K562 (cell line): ENCODE results near the gene NUP88. TPM values are rescaled to one million over a fixed set of nuclear protein-coding genes. Genes with fewer than 3 reads are reported as not detected.

Experiments
- ATAC-seq: fragments of 200-7000 bp; cut with Tn5 transposase; 3 replicates; pipeline ENCODE4 v1.9.1; 2020; ENCODE audit warnings: moderate library complexity
- Bru-seq: library from RNA; stranded (reverse); fragments of 400-500 nt; gene quantifications from one replicate; lab custom pipeline; 2021; lab: Mats Ljungman, UMichigan
- BruChase-seq, 2 experiments: library from RNA; stranded (reverse); fragments of 400-500 nt; gene quantifications; one replicate each; lab custom pipeline; 2021; lab: Mats Ljungman, UMichigan
- BruUV-seq: library from RNA; stranded (reverse); fragments of 400-500 nt; replicated peaks from 2 replicates; lab custom pipeline; 2021; lab: Mats Ljungman, UMichigan
- CTCF ChIA-PET: fragments of 300-600 bp; formaldehyde crosslinking; extraction: SDS; loops from one replicate; lab custom pipeline; 2021; ENCODE audit warnings: low intra/inter-chr PET ratio; lab: Yijun Ruan, JAX
- POLR2A ChIA-PET: fragments of 300-600, 350-650 bp; sonication (Branson Sonifier 250); formaldehyde crosslinking; extraction: SDS; loops from one replicate; lab custom pipeline; 2021; ENCODE audit warnings: antibody characterized with exemption, inconsistent platforms; lab: Yijun Ruan, JAX
- DNase-seq, 4 experiments: peaks; one replicate each; pipeline versions ENCODE4 v3.0.0 to v3.0.0-alpha.2; 2011 to 2018; ENCODE audit warnings: low spot score in 3 of 4, mixed read lengths in 3 of 4; ENCODE audit errors: extremely low read depth in 1 of 4
- FAIRE-seq: peaks from 2 replicates; lab custom pipeline; 2011; peaks lifted over from hg19 to GRCh38; lab: Jason Lieb, UNC
- H2AFZ ChIP-seq: 2 replicates; pipeline ENCODE4 v1.6.0; 2011; ENCODE audit warnings: low read depth, low read length, control low read depth, inconsistent platforms
- H3K27ac ChIP-seq: fragments of 200-600 bp; 3 replicates; pipeline ENCODE4 v1.8.0; 2011; ENCODE audit warnings: low read depth, mild to moderate bottlenecking, control low read depth, inconsistent platforms, low read length, moderate library complexity, mixed read lengths; ENCODE audit errors: extremely low read depth
- H3K27me3 ChIP-seq, 2 experiments: fragments of 300-600 bp in 1 of 2; 2 replicates in 1 of 2; 3 replicates in 1 of 2; pipeline versions ENCODE4 v1.6.0 to v1.8.0; 2011; ENCODE audit warnings: inconsistent platforms in 2 of 2, low read length in 2 of 2, mild to moderate bottlenecking in 1 of 2, mixed read lengths in 1 of 2, moderate library complexity in 1 of 2; ENCODE audit not compliant: control insufficient read depth in 2 of 2, insufficient read depth in 2 of 2
- H3K36me3 ChIP-seq: fragments of 300-600 bp; 3 replicates; pipeline ENCODE4 v1.8.0; 2011; ENCODE audit warnings: mild to moderate bottlenecking, low read length, inconsistent platforms; ENCODE audit not compliant: control insufficient read depth, insufficient read depth
- H3K4me1 ChIP-seq, 2 experiments: fragments of 200-600 bp in 1 of 2; replicated peaks in 1 of 2; 2 replicates in 1 of 2; 3 replicates in 1 of 2; pipeline versions ENCODE4 v1.5.1 to v1.8.0; 2011; ENCODE audit warnings: inconsistent platforms in 2 of 2, low read length in 2 of 2, mild to moderate bottlenecking in 1 of 2, mixed read lengths in 1 of 2, moderate library complexity in 1 of 2; ENCODE audit not compliant: control insufficient read depth in 2 of 2, insufficient read depth in 2 of 2
- H3K4me2 ChIP-seq: 2 replicates; pipeline ENCODE4 v1.6.1; 2011; ENCODE audit warnings: low read length, control low read depth, inconsistent platforms, mixed read lengths; ENCODE audit not compliant: insufficient read depth
- H3K4me3 ChIP-seq: fragments of 200-600 bp; sonication (generic), shearing (Covaris generic); 2 replicates; pipeline ENCODE4 v1.5.1; 2016; ENCODE audit warnings: control low read depth, inconsistent platforms
- H3K79me2 ChIP-seq: fragments of 200-600 bp; 3 replicates; pipeline ENCODE4 v1.8.0; 2011; ENCODE audit warnings: low read length, inconsistent platforms; ENCODE audit not compliant: control insufficient read depth, insufficient read depth
- H3K9ac ChIP-seq, 2 experiments: 2 replicates each; pipeline versions ENCODE4 v1.6.0 to v1.6.1; 2011; ENCODE audit warnings: low read depth in 2 of 2, low read length in 2 of 2, control low read depth in 1 of 2, inconsistent platforms in 1 of 2, mild to moderate bottlenecking in 1 of 2, mixed read lengths in 1 of 2; ENCODE audit not compliant: insufficient read depth in 1 of 2
- H3K9me1 ChIP-seq: one replicate; pipeline ENCODE4 v1.6.0; 2011; ENCODE audit warnings: inconsistent platforms, mild to moderate bottlenecking, low read length, moderate library complexity; ENCODE audit not compliant: control insufficient read depth, insufficient read depth
- H3K9me3 ChIP-seq: replicated peaks from 2 replicates; pipeline ENCODE4 v1.5.1; 2011; ENCODE audit warnings: low read depth, low read length, inconsistent platforms; ENCODE audit not compliant: control insufficient read depth, insufficient read depth
- H4K20me1 ChIP-seq: replicated peaks from 2 replicates; pipeline ENCODE4 v1.6.1; 2011; ENCODE audit warnings: low read length, inconsistent platforms, mixed read lengths; ENCODE audit not compliant: control insufficient read depth, insufficient read depth
- ATF1 ChIP-seq, 2 experiments: fragments of 450-650 bp in 1 of 2; IDR thresholded peaks; 2 replicates each; pipeline ENCODE4 v1.6.1; 2016; ENCODE audit warnings: missing compliant biosample characterization in 1 of 2, missing genetic modification characterization in 1 of 2
- BCOR ChIP-seq: fragments of 450-650 bp; IDR thresholded peaks from 2 replicates; pipeline ENCODE4 v1.6.1; 2016
- CBFB ChIP-seq: sonication (generic); formaldehyde crosslinking; IDR thresholded peaks from 2 replicates; pipeline ENCODE4 v1.4.0; 2020; ENCODE audit warnings: mild to moderate bottlenecking, missing genetic modification reagents
- E2F4 ChIP-seq: sonication (generic); formaldehyde crosslinking; IDR thresholded peaks from 2 replicates; pipeline ENCODE4 v1.8.0; 2022; ENCODE audit warnings: mild to moderate bottlenecking, low read depth, missing genetic modification reagents
- ETS1 ChIP-seq: conservative IDR thresholded peaks from 2 replicates; pipeline ENCODE4 v1.6.1; 2011; ENCODE audit warnings: low read depth, mild to moderate bottlenecking, low read length; ENCODE audit not compliant: control insufficient read depth
- HDAC6 ChIP-seq: IDR thresholded peaks from 2 replicates; pipeline ENCODE4 v1.6.1; 2012; ENCODE audit warnings: low read depth, mild to moderate bottlenecking, control low read depth, inconsistent platforms, low read length, moderate library complexity
- ILK ChIP-seq: fragments of 450-650 bp; IDR thresholded peaks from 2 replicates; pipeline ENCODE4 v1.6.1; 2016; ENCODE audit warnings: missing genetic modification characterization, low read depth, mild to moderate bottlenecking, missing compliant biosample characterization, moderate library complexity, borderline replicate concordance
- LCOR ChIP-seq: sonication (generic); formaldehyde crosslinking; IDR thresholded peaks from 2 replicates; pipeline ENCODE4 v1.8.0; 2022; ENCODE audit warnings: mild to moderate bottlenecking, missing genetic modification reagents
- SLC30A9 ChIP-seq: fragments of 250-450 bp; sonication (Bioruptor Pico); IDR thresholded peaks from 2 replicates; pipeline ENCODE4 v1.8.0; 2022; ENCODE audit warnings: mild to moderate bottlenecking, moderate library complexity
- SRSF7 ChIP-seq: fragments of 200-400 bp; formaldehyde crosslinking; optimal IDR thresholded peaks from 2 replicates; pipeline ENCODE3; 2017; ENCODE audit warnings: mild to moderate bottlenecking, low read depth, low read length
- ZNF24 ChIP-seq: fragments of 450-650 bp; IDR thresholded peaks from 2 replicates; pipeline ENCODE4 v1.6.1; 2016
- ZNF280A ChIP-seq: fragments of 450-650 bp; IDR thresholded peaks from 2 replicates; pipeline ENCODE4 v1.6.1; 2018; ENCODE audit warnings: mild to moderate bottlenecking, low read depth; ENCODE audit not compliant: partially characterized antibody
- ZNF583 ChIP-seq: fragments of 250-450 bp; sonication (Bioruptor Pico); IDR thresholded peaks from 2 replicates; pipeline ENCODE4 v1.4.0; 2020
- WGBS: fragments of 100-300 bp; shearing (Covaris generic); methylation state at CpG from one replicate; pipeline ENCODE4 v1.1.6; 2016; ENCODE audit warnings: low coverage, mixed read lengths; ENCODE audit not compliant: insufficient coverage; ENCODE audit errors: missing lambda C conversion rate; 5-methylcytosine and 5-hydroxymethylcytosine counted together
- in situ Hi-C: fragments of 300-500 bp; cut with MboI; formaldehyde crosslinking; loops from 4 replicates; pipeline ENCODE4 v1.15.0; 2018; ENCODE audit warnings: inconsistent platforms, mixed read lengths
- intact Hi-C: fragments of 100-400 bp; cut with micrococcal nuclease; formaldehyde crosslinking; loops from 2 replicates; pipeline ENCODE4 v1.14.2; 2022
- long read RNA-seq, 3 experiments: library from polyadenylated mRNA in 2 of 3; library from RNA in 1 of 3; unstranded in 2 of 3; stranded (forward) in 1 of 3; transcript quantifications; one replicate each; pipeline ENCODE4 v2.0.0, GENCODE V29; 2019 to 2022
- polyA minus RNA-seq, 3 experiments: library from RNA; depleted of rRNA, polyadenylated mRNA; stranded (reverse); fragments of >200 nt; gene quantifications; 2 replicates each; pipeline ENCODE4 v1.2.3, GENCODE V29; 2011
- polyA plus RNA-seq, 8 experiments: library from polyadenylated mRNA; depleted of rRNA in 4 of 8; stranded (reverse) in 5 of 8; unstranded in 3 of 8; fragments of >200 nt; fragmentation: Nextera tagmentation in 2 of 8; fragmentation: Illumina TruSeq in 1 of 8; extraction: Ambion mirVana in 2 of 8; extraction: Trizol in 1 of 8; gene quantifications; 2 replicates each; pipeline versions ENCODE4 v1.2.1 to v1.2.3, GENCODE V29; 2011 to 2014; ENCODE audit warnings: inconsistent platforms in 1 of 8, missing spikeins in 1 of 8
- total RNA-seq, 7 experiments: library from RNA; depleted of rRNA in 6 of 7; stranded (reverse); fragments of >200 nt in 6 of 7; fragmentation: Illumina TruSeq in 2 of 7; extraction: Trizol in 2 of 7; gene quantifications; 2 replicates each; pipeline versions ENCODE4 v1.2.1 to v1.2.3, GENCODE V29; 2011 to 2021; ENCODE audit warnings: low replicate concordance in 1 of 7

The NUP88 gene
- 105 and 145 TPM in 2 replicates for total RNA-seq (2011; cell fraction: chromatin; rRNA removed; ENCODE audit: low replicate concordance)
- total RNA-seq (2011; cell fraction: nucleolus; rRNA removed): 69.5 and 74.9 TPM in 2 replicates
- 68.0 and 71.5 TPM in 2 replicates for total RNA-seq (2011; cell fraction: nucleoplasm; rRNA removed)
- 125 and 128 TPM in 2 replicates for total RNA-seq (2014; rRNA removed)
- 137 and 154 TPM in 2 replicates for total RNA-seq (2014; rRNA removed; fragmentation: Illumina TruSeq; extraction: Trizol)
- 143 and 148 TPM in 2 replicates for total RNA-seq (2015; rRNA removed; fragmentation: Illumina TruSeq; extraction: Trizol)
- total RNA-seq (2021): 72.1 and 73.6 TPM in 2 replicates
- 81.9 and 119 TPM in 2 replicates for polyA plus RNA-seq (2011; rRNA removed)
- polyA plus RNA-seq (2011; cell fraction: cytosol; rRNA removed): 62.2 and 70.5 TPM in 2 replicates
- polyA plus RNA-seq (2011; cell fraction: nucleus; rRNA removed): 56.3 and 61.3 TPM in 2 replicates
- polyA plus RNA-seq (2012): 53.6 and 71.8 TPM in 2 replicates
- 150 and 160 TPM in 2 replicates for polyA plus RNA-seq (2014; fragmentation: Illumina TruSeq; extraction: Trizol)
- polyA plus RNA-seq (2014; fragmentation: Nextera tagmentation; extraction: Ambion mirVana): 10 to 100 TPM; 59.9 to 74.6 TPM
- 117 and 137 TPM in 2 replicates for polyA plus RNA-seq (2014; rRNA removed)
- polyA minus RNA-seq (2011; rRNA and poly(A)+ RNA removed): 184 and 195 TPM in 2 replicates
- polyA minus RNA-seq (2011; cell fraction: cytosol; rRNA and poly(A)+ RNA removed): 45.9 and 52.1 TPM in 2 replicates
- polyA minus RNA-seq (2011; cell fraction: nucleus; rRNA and poly(A)+ RNA removed): 50.2 and 72.0 TPM in 2 replicates
- Bru-seq, nascent RNA: percentile 78 among the genes with signal in this experiment
- BruChase-seq, experiment 1, labeled RNA remaining after a 2-hour chase: percentile 79 among the genes with signal in this experiment
- percentile 75 among the genes with signal in this experiment for BruChase-seq, experiment 2, labeled RNA remaining after a 6-hour chase
- long read RNA-seq, experiment 1, transcript NUP88-207 (17 exons, 2,916 nt): major isoform, 192 of 294 reads
- long read RNA-seq, experiment 1, partial matches to known transcripts: 46 of 294 reads
- long read RNA-seq, experiment 1, other reads (novel, unspliced or antisense): 53 of 294 reads
- long read RNA-seq, experiment 2, transcript NUP88-207 (17 exons, 2,916 nt): major isoform, 33 of 82 reads
- long read RNA-seq, experiment 2, partial matches to known transcripts: 13 of 82 reads
- long read RNA-seq, experiment 2, other reads (novel, unspliced or antisense): 36 of 82 reads
- long read RNA-seq, experiment 3, transcript NUP88-207 (17 exons, 2,916 nt): major isoform, 51 of 89 reads
- long read RNA-seq, experiment 3, partial matches to known transcripts: 22 of 89 reads
- long read RNA-seq, experiment 3, other reads (novel, unspliced or antisense): 16 of 89 reads

- ChIA-PET POLR2A (interaction anchor here (0.6 to 2.0 kb wide), 15 partner anchors 9 to 244 kb away, joined by 3 to 13 read pairs (median 4); partner anchors contain the start of genes C1QBP, DHX33 and ZNF594), CTCF (no interaction called here)
- Histone ChIP-seq H3K36me3 (peaks cover 54% of the 10 kb centered on the region), H4K20me1 (no peaks in the 10 kb centered on the region), H3K9ac (peak within 1 kb of the TSS; percentile 98 to 99), H3K9me1 (no peaks in the 10 kb centered on the region), H3K27ac (peak within 1 kb of the TSS; percentile 97), H3K4me1 (peaks cover 3 to 9% of the 10 kb centered on the region in 2 experiments; a peak in 3 of 5 replicates), H3K4me2 (peak within 1 kb of the TSS; percentile 97), H2AFZ (peak within 1 kb of the TSS; percentile 100), H3K4me3 (peak within 1 kb of the TSS; percentile 92), H3K9me3 (no peaks in the 10 kb centered on the region), H3K79me2 (peaks cover 75% of the 10 kb centered on the region), H3K27me3 (no peaks in the 10 kb centered on the region)
- peak; percentile 93 to 96 (median 94) for DNase-seq
- FAIRE-seq: peak; percentile 91
- intact Hi-C loops: no loop called here
- no TSS peak for BruUV-seq
- WGBS: 0% methylated on average over 36 of the region's 49 CpGs
- ATAC-seq: peak; percentile 97
- in situ Hi-C loops: no loop called here
- TF ChIP-seq ILK (no peak), SLC30A9 (CRISPR knock-in tag) (no peak), ZNF280A (no peak), CBFB (CRISPR knock-in tag) (no peak), HDAC6 (no peak), SRSF7 (no peak), BCOR (no peak), ATF1 (CRISPR knock-in tag; IDR thresholded peaks at IDR 0.05) (no peak), ATF1 (tag; IDR thresholded peaks at IDR 0.05) (peak; percentile 81), ZNF583 (no peak), ZNF24 (no peak), LCOR (CRISPR knock-in tag) (0 out of 2 replicates have a peak, but pooled peaks have one; percentile 10), ETS1 (peak; percentile 48; the same call in 1 of the 2 replicates), E2F4 (CRISPR knock-in tag) (peak; percentile 47; the same call in 1 of the 2 replicates)
Measured at GRCh38 chr17:5419356-5419958, at the start of gene NUP88. NUP88 (minus strand) TSS chr17:5419662; CDS start chr17:5419650, 12 bp downstream.
